ENCODE data around the gene SOCS1. TPM values are rescaled to one million over a fixed set of nuclear protein-coding genes. Genes with fewer than 3 reads are reported as not detected.

SOCS1 gene
- 25.8 TPM for total RNA-seq

GRCh38 chr16:11255737-11256660 is at the start of gene SOCS1:
Gene SOCS1 (minus strand): TSS chr16:11256204. CDS start chr16:11255478, 726 bp downstream.

GRCh38 chr16:11280616-11281522 is 24.9 kb upstream of the SOCS1 start, which contains the start of gene PRM1:
Gene PRM1 (minus strand): TSS chr16:11281330. CDS start chr16:11281238, 92 bp downstream.

GRCh38 chr16:11276143-11276895 is 20.3 kb upstream of the SOCS1 start, which contains the start of gene PRM2:
Gene PRM2 (minus strand): TSS chr16:11276480. CDS start chr16:11276370, 110 bp downstream.

GRCh38 chr16:11272921-11273720 is 17.1 kb upstream of the SOCS1 start, which contains the start of gene PRM3:
Gene PRM3 (minus strand): TSS chr16:11273629. CDS start chr16:11273595, 34 bp downstream.

GRCh38 chr16:11268921-11269375 is 12.9 kb upstream of the SOCS1 start, which contains the start of gene TNP2:
Gene TNP2 (minus strand): TSS chr16:11269325. CDS start chr16:11269262, 63 bp downstream.

Small RNA genes within 50 kb of the gene (small RNA-seq; reads per million reads assigned to genes)
- not detected for gene RF00554 (ENCODE audit: low replicate concordance)

Other genes with a start within 250 kb of the SOCS1 start
- not detected for gene TNP2, start 13.1 kb upstream of the SOCS1 start, total RNA-seq
- gene PRM3, start 17.4 kb upstream of the SOCS1 start, total RNA-seq: not detected
- gene PRM2, start 20.3 kb upstream of the SOCS1 start, total RNA-seq: not detected
- not detected for gene PRM1, start 25.1 kb upstream of the SOCS1 start, total RNA-seq
- gene RMI2, start 89.3 kb upstream of the SOCS1 start, total RNA-seq: 11.4 TPM

Data from metanephros (tissue), 2 donors.